Duodenal mucosa (tissue), 2 donors: ENCODE results near the gene ADCK1.
"Not testable (repeated sequence)": the region's sequence is repeated elsewhere in the genome, so short reads cannot be mapped to it uniquely, and the experiment has no call there.

Experiments
- H3K27ac ChIP-seq: one replicate; pipeline ENCODE4 v1.7.0; 2013; ENCODE audit warnings: low read depth, low read length
- H3K27me3 ChIP-seq, 2 donors: one replicate each; pipeline ENCODE4 v1.7.0; 2013; ENCODE audit warnings: low read length in 2 of 2, control low read depth in 1 of 2; ENCODE audit not compliant: insufficient read depth in 2 of 2, control insufficient read depth in 1 of 2
- H3K36me3 ChIP-seq, 2 donors: one replicate each; pipeline ENCODE4 v1.7.0; 2013; ENCODE audit warnings: low read length in 2 of 2, control low read depth in 1 of 2; ENCODE audit not compliant: insufficient read depth in 2 of 2, control insufficient read depth in 1 of 2
- H3K4me1 ChIP-seq, 2 donors: one replicate each; pipeline ENCODE4 v1.7.0; 2013; ENCODE audit warnings: low read length in 2 of 2, control low read depth in 1 of 2; ENCODE audit not compliant: insufficient read depth in 2 of 2, control insufficient read depth in 1 of 2
- H3K4me3 ChIP-seq, 2 donors: one replicate each; pipeline ENCODE4 v1.7.0; 2013; ENCODE audit warnings: low read length in 2 of 2, low read depth in 1 of 2
- H3K9ac ChIP-seq, 2 donors: one replicate each; pipeline ENCODE4 v1.7.0; 2013; ENCODE audit warnings: low read length in 2 of 2, low read depth in 1 of 2
- H3K9me3 ChIP-seq, 2 donors: one replicate each; pipeline ENCODE4 v1.7.0; 2013; ENCODE audit warnings: low read length in 2 of 2, control low read depth in 1 of 2; ENCODE audit not compliant: control insufficient read depth in 1 of 2

Gene ADCK1

DNA sequence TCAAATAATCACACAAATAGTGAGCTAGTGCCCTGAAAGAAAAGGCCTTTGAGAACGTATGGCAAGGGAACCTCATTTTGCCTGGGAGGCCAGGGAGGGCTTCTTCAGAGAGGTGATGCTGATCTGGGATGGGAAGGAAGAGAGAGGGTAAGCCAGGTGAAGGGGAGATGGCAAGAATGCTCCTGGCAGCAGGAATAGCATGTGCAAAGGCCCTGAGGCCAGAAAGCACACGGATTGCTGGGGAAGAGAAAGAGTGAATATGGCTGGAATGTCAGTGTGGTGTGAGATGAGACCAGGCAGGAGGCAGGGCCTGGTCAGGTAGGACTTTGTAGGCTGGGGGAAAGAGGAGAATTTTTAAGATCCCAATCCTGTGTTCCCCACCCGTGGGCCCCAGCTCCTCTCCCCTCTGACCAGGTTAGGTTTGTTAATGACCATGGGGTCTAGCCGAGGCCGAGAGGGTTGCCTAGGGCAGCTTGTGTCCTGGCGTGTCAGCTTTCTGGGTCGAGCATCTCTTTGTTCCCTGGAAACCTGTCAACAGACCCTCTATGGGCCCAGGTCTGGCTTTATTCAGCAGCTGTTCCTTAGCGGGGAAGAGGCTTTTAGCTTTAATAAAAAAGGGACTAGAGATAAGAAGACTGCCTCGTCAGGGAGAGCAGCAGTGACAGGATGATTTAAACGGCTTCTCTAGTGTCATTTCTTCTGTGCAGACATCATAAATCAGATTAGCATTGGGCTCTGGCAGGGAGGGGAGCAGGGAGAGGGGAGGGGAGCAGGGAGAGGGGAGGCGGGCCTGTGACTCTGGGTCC lies 123.4 kb downstream of the ADCK1 start:
- Histone ChIP-seq H3K9me3 (no peaks in the 10 kb centered on the region), H3K36me3 (peaks cover 0 to 8% of the 10 kb centered on the region in 2 donors), H3K27ac (no peak overlapping the region), H3K4me1 (no peaks in the 10 kb centered on the region), H3K27me3 (no peaks in the 10 kb centered on the region), H3K9ac (no peak overlapping the region), H3K4me3 (no peak overlapping the region)

DNA sequence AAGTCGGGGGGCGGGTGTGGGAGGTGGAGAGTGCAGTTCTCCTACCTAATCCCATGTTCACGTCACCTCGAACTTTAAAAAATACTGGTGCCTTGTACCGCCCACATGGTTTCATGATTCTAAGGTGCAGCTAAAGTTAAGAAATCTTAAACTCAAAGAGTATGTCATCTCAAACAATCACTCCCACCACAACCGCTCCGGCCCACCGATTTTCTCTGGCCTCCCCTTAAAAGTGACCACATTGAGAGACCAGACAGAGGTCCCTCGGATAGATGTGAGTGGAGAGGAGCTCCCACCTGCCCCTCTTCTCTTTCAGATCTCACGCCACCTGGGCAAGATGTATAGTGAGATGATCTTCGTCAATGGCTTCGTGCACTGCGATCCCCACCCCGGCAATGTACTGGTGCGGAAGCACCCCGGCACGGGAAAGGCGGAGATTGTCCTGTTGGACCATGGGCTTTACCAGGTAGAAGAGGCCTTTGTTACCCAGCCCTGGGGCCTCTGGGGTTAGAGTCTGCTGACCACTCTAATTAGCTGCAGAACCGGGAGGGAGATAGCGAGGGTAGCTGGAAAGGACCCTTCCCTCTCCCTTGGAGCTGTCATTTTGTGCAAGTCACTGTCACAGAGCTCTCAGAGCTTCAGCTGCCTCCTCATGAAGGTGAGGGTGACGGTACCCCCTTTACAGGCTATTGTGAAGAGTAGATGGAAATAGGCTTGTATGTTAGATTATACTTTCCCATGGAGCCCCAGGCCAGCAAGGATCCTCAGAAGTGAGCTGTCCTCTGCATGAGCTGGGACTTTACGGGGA lies 124.4 kb downstream of the ADCK1 start:
- Histone ChIP-seq H3K36me3 (peaks cover 0 to 7% of the 10 kb centered on the region in 2 donors), H3K9me3 (no peaks in the 10 kb centered on the region), H3K4me3 (no peak overlapping the region), H3K27ac (no peak overlapping the region), H3K4me1 (no peaks in the 10 kb centered on the region), H3K9ac (no peak overlapping the region), H3K27me3 (no peaks in the 10 kb centered on the region)

DNA sequence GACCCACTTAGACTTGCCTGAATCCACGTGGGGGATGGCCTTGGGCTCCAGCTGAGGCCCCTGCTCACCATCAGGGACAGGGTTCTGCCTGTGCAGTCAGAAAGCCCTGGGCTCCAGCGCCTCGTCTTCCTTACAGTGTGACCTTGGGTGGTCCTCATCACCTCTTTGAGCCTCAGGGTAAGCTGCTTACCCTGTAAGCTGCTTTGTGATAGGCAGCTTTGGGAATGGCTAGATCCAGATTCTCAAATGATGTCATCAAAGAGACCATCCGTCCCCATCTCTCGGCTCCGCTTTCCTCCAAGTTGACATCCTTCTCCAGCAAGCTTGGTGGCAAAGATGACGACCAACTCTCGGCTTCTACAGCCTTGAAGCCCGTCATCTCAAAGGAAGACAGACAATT lies 127.0 kb downstream of the ADCK1 start:
- Histone ChIP-seq H3K9me3 (no peaks in the 10 kb centered on the region), H3K4me1 (no peaks in the 10 kb centered on the region), H3K27me3 (no peaks in the 10 kb centered on the region), H3K27ac (no peak overlapping the region), H3K4me3 (no peak overlapping the region), H3K36me3 (peaks cover 0 to 7% of the 10 kb centered on the region in 2 donors), H3K9ac (no peak overlapping the region)

DNA sequence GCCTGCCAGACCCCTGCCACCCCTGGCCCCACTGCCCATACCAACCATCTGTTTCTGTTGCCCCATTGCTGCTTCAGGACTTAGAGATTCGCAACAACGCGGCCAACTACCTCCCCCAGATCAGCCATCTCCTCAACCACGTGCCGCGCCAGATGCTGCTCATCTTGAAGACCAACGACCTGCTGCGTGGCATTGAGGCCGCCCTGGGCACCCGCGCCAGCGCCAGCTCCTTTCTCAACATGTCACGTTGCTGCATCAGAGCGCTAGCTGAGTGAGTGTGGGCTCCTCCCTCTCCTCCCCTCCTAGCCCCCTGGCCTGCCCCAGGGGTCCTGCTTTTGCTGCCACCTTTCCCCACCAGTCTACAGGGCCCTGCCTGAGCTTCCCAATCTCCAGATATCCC lies 131.5 kb downstream of the ADCK1 start:
- no peaks in the 10 kb centered on the region for H3K27me3 ChIP-seq
- peaks cover 7 to 17% of the 10 kb centered on the region in 2 donors for H3K9me3 ChIP-seq
- H3K4me3 ChIP-seq = no peak overlapping the region
- no peaks in the 10 kb centered on the region for H3K4me1 ChIP-seq
- peaks cover 21 to 45% of the 10 kb centered on the region in 2 donors for H3K36me3 ChIP-seq
- no peak overlapping the region for H3K9ac ChIP-seq
- H3K27ac ChIP-seq = no peak overlapping the region

DNA sequence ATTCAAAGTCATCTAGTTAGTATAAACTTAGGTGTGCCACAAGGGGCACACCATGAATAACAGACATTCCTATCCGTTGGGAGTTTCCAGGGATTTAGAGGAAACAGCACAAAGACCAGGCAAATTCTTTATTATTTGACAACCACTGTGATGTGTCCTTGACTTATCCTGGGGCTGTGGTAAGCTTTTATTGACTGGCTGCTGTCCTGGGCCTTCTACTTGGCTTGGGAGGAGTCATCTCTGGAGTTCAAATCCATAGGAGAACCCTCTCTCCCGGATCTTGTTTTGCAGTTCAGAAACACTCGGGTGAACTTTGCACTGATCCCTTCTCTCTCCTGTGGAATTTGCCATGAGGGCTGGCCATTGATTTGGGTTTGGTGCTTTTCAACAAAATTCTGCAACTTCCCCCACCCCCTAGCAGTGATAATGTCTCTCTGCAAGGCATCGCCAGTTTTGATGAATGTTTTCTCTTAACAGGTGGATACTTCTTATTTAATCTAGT lies 136.3 kb downstream of the ADCK1 start:
- Histone ChIP-seq H3K36me3 (peaks cover 21 to 38% of the 10 kb centered on the region in 2 donors), H3K4me3 (no peak overlapping the region), H3K27ac (no peak overlapping the region), H3K9me3 (peaks cover 7 to 22% of the 10 kb centered on the region in 2 donors), H3K27me3 (no peaks in the 10 kb centered on the region), H3K9ac (no peak overlapping the region), H3K4me1 (no peaks in the 10 kb centered on the region)

DNA sequence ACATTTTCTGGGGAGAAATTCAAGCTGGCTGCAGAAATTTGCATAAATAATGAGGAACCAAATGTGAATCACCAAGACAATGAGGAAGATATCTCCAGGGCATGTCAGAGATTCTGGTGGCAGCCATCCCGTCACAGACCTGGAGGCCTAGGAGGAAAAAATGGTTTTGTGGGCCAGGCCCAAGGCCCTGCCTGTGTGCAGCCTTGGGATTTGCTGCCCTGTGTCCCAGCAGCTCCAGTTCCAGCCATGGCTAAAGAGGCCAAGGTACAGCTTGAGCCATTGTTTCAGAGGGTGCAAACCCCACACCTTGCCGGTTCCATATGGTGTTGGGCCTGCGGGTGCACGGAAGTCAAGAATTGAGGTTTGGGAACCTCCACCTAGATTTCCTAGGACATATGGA lies 147.5 kb downstream of the ADCK1 start:
- Histone ChIP-seq H3K4me3 (no peak overlapping the region), H3K4me1 (no peaks in the 10 kb centered on the region), H3K27ac (no peak overlapping the region), H3K36me3 (no peaks in the 10 kb centered on the region), H3K9me3 (peaks cover 0 to under 1% of the 10 kb centered on the region in 2 donors), H3K27me3 (no peaks in the 10 kb centered on the region), H3K9ac (no peak overlapping the region)

DNA sequence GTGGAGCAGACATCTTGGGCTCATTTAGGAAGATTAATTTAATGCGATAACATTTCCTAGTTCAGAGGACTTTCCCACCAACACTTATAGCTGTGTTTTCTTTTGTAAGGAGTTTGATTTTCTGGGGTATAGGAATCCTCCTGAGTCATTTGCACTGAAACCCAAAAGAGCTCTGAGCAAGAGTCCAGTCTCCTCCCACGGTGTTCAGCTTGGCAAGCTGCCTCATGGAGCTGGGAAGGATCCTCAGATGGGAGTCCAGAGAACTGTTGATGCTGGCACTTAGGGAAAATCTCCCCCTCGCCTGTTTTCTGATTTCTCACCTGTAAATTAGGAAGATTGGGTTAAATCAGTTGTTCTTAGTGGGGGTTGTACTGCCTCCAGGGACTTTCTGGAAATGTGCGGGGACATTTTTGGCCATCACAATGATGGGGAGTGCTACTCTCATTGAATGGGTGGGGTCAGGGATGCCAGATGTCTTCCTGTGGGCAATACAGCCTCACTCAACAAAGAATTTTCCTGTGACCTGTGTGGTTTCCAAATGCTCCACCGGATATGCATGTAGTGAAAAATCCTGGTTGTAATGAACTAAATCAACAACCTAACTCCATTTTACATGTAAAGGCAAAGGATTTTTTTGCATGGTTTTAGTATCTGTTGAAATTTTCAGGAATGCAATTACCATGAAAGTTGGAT lies 150.6 kb downstream of the ADCK1 start:
- H3K4me3 ChIP-seq = no peak overlapping the region
- no peak overlapping the region for H3K9ac ChIP-seq
- no peaks in the 10 kb centered on the region for H3K4me1 ChIP-seq
- no peak overlapping the region for H3K27ac ChIP-seq
- H3K9me3 ChIP-seq = no peaks in the 10 kb centered on the region
- H3K27me3 ChIP-seq = no peaks in the 10 kb centered on the region
- H3K36me3 ChIP-seq = no peaks in the 10 kb centered on the region

DNA sequence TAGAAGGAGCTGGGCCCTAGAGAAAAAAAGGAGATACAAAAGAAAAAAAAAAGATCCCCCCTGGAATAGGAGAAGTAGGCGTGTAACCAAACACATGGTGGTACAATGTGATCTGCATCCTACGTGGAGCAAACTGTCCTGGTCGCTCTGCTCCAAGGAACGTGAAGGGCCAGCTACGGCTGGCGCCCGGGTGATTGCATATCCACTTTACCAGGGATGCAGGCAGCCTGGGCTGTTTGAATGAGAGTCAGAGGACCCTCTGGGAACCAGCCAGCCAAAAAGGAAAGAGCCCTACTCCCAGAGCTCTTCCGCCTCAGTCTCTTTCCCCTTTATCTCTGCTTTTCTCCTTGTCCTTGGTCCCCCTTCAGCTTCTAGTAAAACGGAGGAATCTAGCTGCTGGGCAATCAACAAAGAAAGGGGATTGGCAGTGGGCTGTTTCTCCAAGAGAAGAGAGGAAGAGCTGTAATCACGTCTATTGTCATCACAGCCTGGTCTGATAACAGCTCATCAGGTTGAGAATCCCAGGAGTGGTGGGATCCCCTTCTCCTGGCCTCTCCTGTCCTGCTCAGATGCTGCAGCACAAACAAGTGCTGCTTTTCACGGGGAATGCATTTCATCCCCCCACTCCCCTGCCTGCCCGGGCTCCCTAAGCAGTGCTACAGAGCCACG lies 156.0 kb downstream of the ADCK1 start:
- Histone ChIP-seq H3K4me3 (no peak overlapping the region), H3K9ac (no peak overlapping the region), H3K36me3 (no peaks in the 10 kb centered on the region), H3K4me1 (no peaks in the 10 kb centered on the region), H3K9me3 (no peaks in the 10 kb centered on the region), H3K27me3 (peaks cover 0 to 3% of the 10 kb centered on the region in 2 donors), H3K27ac (no peak overlapping the region)

DNA sequence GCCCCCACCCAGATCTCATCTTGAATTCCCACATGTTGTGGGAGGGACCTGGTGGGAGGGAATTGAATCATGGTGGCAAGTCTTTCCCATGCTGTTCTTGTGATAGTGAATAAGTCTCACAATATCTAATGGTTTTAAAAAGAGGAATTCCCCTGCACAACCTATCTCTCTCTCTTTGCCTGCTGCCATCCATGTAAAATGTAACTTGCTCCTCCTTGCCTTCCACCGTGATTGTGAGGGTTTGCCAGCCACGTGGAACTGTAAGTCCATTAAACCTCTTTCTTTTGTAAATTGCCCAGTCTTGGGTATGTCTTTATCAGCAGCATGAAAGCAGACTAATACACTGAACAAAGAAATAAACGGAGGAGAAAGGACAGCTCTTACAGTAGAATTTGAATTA lies 159.8 kb downstream of the ADCK1 start:
- not testable (repeated sequence) for H3K27me3 ChIP-seq, H3K36me3 ChIP-seq, H3K9ac ChIP-seq

More for the DNA sequence above, 159.8 kb downstream of the ADCK1 start:
- not testable (repeated sequence) for H3K27ac ChIP-seq, H3K4me1 ChIP-seq, H3K9me3 ChIP-seq, H3K4me3 ChIP-seq
